ENCODE data around the gene ST6GALNAC6.

DNA sequence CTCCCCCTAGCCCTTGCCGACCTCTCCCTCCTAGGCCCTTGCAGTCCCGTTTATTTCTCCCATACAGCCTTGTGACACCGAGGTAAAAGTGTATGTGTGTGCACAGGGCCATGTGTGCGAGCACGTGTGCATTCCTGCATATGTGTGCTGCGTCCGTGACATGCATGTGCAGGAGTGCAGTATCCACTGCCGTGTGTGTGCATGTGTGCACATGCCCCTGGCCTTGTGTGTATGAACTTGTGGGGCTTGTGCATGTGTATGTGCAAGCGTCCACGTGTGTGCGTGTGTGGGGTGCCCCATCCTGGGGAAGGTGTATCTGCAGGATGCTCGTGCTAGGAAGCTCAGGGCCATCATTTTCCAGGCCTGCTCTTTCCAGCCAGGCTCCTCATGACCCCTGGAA is 28.5 kb downstream of the ST6GALNAC6 start:
- TF ChIP-seq, protein P1, sequence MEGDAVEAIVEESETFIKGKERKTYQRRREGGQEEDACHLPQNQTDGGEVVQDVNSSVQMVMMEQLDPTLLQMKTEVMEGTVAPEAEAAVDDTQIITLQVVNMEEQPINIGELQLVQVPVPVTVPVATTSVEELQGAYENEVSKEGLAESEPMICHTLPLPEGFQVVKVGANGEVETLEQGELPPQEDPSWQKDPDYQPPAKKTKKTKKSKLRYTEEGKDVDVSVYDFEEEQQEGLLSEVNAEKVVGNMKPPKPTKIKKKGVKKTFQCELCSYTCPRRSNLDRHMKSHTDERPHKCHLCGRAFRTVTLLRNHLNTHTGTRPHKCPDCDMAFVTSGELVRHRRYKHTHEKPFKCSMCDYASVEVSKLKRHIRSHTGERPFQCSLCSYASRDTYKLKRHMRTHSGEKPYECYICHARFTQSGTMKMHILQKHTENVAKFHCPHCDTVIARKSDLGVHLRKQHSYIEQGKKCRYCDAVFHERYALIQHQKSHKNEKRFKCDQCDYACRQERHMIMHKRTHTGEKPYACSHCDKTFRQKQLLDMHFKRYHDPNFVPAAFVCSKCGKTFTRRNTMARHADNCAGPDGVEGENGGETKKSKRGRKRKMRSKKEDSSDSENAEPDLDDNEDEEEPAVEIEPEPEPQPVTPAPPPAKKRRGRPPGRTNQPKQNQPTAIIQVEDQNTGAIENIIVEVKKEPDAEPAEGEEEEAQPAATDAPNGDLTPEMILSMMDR (IDR thresholded peaks at IDR 0.05): no peak
- no peak for TF ChIP-seq POLR2A (IDR thresholded peaks at IDR 0.05)
